Vagina (tissue), 2 donors: ENCODE results near the gene MYOZ3.

Experiments used
- CTCF ChIP-seq, 3 experiments: fragments of 450-650 bp in 2 of 3; fragments of 200-600 bp in 1 of 3; sonication (generic) in 1 of 3; IDR thresholded peaks; one replicate each; pipeline ENCODE4 v1.5.1; 2017 to 2019; ENCODE audit warnings: antibody characterized with exemption in 3 of 3, mild to moderate bottlenecking in 2 of 3, moderate library complexity in 2 of 3
- POLR2A ChIP-seq, 2 donors: fragments of 450-650 bp; IDR thresholded peaks; one replicate each; pipeline ENCODE4 v1.6.1; 2017; ENCODE audit warnings: antibody characterized with exemption in 2 of 2, mild to moderate bottlenecking in 2 of 2, moderate library complexity in 2 of 2
- POLR2AphosphoS5 ChIP-seq, 2 donors: sonication (generic); formaldehyde crosslinking; IDR thresholded peaks; one replicate each; pipeline ENCODE4 v1.9.0; 2017; ENCODE audit warnings: antibody characterized with exemption in 2 of 2, mild to moderate bottlenecking in 2 of 2, low read depth in 1 of 2; ENCODE audit not compliant: insufficient read depth in 1 of 2

GRCh38 chr5:150659360-150660107 is 1.5 kb upstream of the MYOZ3 start:
- no peak for TF ChIP-seq POLR2AphosphoS5 (IDR thresholded peaks at IDR 0.05; ENCODE audit: insufficient read depth in 1 of 2, low read depth in 1 of 2)
- TF ChIP-seq CTCF (IDR thresholded peaks at IDR 0.05) = no peak
- no peak for TF ChIP-seq POLR2A (IDR thresholded peaks at IDR 0.05)
